GM18870 (cell line): ENCODE measurements around the gene KCNQ5.

Experiments
- ATAC-seq: cut with Tn5 transposase; IDR thresholded peaks from one replicate; pipeline ENCODE4 v1.9.1; 2021; ENCODE audit warnings: moderate library complexity; ENCODE audit not compliant: unreplicated experiment

KCNQ5 gene

GRCh38 chr6:72832271-72832670 is 210.4 kb downstream of the KCNQ5 start:
- ATAC-seq = no peak

GRCh38 chr6:72835749-72836148 is 213.9 kb downstream of the KCNQ5 start:
- peak; percentile 63 for ATAC-seq

GRCh38 chr6:72836971-72837370 is 215.1 kb downstream of the KCNQ5 start:
- ATAC-seq = no peak

- no peak for ATAC-seq
Observed at GRCh38 chr6:72841195-72841594, 219.3 kb downstream of the KCNQ5 start.

- no peak for ATAC-seq
Observed at GRCh38 chr6:72842140-72842539, 220.3 kb downstream of the KCNQ5 start.

- ATAC-seq = no peak
Observed at GRCh38 chr6:72844614-72845013, 222.8 kb downstream of the KCNQ5 start.

- no peak for ATAC-seq
Observed at GRCh38 chr6:72849346-72849745, 227.5 kb downstream of the KCNQ5 start.

- ATAC-seq = no peak
Observed at GRCh38 chr6:72850040-72850439, 228.2 kb downstream of the KCNQ5 start.

GRCh38 chr6:72850469-72850868 is 228.6 kb downstream of the KCNQ5 start:
- ATAC-seq = no peak

- no peak for ATAC-seq
Observed at GRCh38 chr6:72855471-72855870, 233.6 kb downstream of the KCNQ5 start.

- no peak for ATAC-seq
Observed at GRCh38 chr6:72856801-72857200, 234.9 kb downstream of the KCNQ5 start.

GRCh38 chr6:72857791-72858585 is 236.1 kb downstream of the KCNQ5 start:
- ATAC-seq = no peak

- no peak for ATAC-seq
Observed at GRCh38 chr6:72861059-72861458, 239.2 kb downstream of the KCNQ5 start.

- peak; percentile 79 for ATAC-seq
Observed at GRCh38 chr6:72861935-72862432, 240.1 kb downstream of the KCNQ5 start.

GRCh38 chr6:72863131-72863530 is 241.3 kb downstream of the KCNQ5 start:
- no peak for ATAC-seq

GRCh38 chr6:72864236-72864635 is 242.4 kb downstream of the KCNQ5 start:
- ATAC-seq = no peak

- no peak for ATAC-seq
Observed at GRCh38 chr6:72864799-72865198, 242.9 kb downstream of the KCNQ5 start.

GRCh38 chr6:72865467-72865866 is 243.6 kb downstream of the KCNQ5 start:
- no peak for ATAC-seq

GRCh38 chr6:72869621-72870020 is 247.8 kb downstream of the KCNQ5 start:
- ATAC-seq = no peak

GRCh38 chr6:72873433-72873832 is 251.6 kb downstream of the KCNQ5 start:
- ATAC-seq = no peak

GRCh38 chr6:72876256-72876655 is 254.4 kb downstream of the KCNQ5 start:
- ATAC-seq = no peak

- no peak for ATAC-seq
Observed at GRCh38 chr6:72886170-72886569, 264.3 kb downstream of the KCNQ5 start.

GRCh38 chr6:72890233-72890632 is 268.4 kb downstream of the KCNQ5 start:
- ATAC-seq = no peak
